HG02973 (cell line): ENCODE results near the gene B3GNT3.
A peak's percentile ranks its signal among the peaks of the same experiment; 100 is the strongest.

Experiments used
- ATAC-seq: cut with Tn5 transposase; IDR thresholded peaks from one replicate; pipeline ENCODE4 v1.9.1; 2021; ENCODE audit warnings: moderate library complexity; ENCODE audit not compliant: unreplicated experiment

Gene B3GNT3, protein sequence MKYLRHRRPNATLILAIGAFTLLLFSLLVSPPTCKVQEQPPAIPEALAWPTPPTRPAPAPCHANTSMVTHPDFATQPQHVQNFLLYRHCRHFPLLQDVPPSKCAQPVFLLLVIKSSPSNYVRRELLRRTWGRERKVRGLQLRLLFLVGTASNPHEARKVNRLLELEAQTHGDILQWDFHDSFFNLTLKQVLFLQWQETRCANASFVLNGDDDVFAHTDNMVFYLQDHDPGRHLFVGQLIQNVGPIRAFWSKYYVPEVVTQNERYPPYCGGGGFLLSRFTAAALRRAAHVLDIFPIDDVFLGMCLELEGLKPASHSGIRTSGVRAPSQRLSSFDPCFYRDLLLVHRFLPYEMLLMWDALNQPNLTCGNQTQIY

DNA sequence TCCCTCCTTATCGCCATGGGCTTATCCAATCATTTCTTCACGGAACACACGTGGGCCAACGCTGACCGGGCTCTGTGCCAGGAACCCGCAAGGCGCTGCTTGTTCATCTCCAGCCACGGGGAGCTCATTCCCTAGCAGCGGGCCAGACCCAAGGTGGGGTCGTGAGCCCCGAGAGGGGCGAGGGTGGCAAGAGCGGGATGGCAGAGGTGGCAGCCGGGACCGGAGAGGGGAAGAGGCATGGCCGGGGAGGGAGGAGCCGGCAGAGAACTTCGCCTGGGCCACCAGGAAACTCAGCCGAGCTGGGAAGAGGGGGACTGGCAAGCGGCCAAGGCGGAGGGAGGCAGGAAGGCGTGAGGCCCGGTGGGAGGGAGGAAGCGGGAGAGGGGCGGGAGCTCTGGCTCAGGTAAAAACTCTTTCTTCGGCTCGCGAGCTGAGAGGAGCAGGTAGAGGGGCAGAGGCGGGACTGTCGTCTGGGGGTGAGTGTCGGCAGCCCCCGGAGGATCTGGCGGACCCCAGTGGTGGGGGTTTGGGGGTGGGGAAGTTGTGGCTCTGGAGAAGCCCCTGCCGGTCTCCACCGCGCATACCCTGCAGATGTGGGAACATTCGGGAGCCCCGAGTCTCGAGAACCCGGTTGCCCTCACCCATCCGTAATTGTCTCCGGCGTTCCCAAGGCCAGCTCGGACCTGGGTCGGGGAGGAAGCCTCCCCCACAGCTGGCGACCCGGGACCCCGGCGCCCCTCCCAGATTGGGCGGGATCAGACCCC is at the start of gene B3GNT3:
Gene B3GNT3 (plus strand): TSS at position 408 of the 764 bp plus-strand sequence. CDS start 12,670 bp downstream, outside the sequence.
- no peak for ATAC-seq

DNA sequence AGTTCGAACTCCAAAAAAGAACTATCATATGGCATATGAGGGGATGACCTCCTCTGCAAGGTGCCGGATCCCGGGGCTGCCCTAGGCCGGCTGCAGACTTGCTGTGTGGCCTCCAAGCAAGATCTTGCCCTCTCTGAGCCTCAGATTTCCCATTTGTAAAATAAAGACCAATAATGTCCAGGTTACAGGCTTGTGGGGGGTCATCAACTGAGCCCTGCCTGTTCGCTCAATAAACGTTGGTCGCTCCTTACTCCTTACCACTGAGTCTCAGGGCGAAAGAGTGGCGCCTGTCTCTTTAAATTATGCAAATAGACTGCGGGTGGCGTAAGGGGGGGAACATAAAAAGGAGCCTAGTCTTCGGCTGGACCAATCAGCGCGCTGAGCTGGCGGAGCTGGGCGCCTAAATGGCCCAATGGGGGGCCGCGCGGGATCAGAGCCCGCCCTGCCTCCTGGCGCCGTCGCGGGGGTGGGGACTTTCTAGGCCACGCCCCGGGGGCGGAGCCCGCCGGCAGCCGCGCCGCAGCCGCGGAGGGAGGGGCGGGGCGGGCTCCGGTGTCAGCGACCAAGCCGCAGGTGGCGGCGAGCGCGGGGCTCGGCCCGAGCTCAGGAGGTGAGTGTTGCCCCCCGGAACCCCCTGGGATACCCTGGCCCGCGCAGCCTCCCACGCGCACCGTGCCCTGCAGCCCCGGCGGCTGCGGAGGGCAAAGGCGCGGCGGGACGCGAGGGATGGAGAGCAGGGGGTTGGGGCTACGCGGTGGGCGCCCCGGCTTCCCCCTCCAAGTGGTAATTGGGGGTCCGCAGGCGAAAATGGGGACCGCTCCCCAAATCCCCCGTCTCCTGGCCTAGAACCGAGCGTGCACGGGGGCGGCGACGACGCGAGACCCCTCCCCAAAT is 47.5 kb upstream of the B3GNT3 start:
- ATAC-seq: peak; percentile 52

DNA sequence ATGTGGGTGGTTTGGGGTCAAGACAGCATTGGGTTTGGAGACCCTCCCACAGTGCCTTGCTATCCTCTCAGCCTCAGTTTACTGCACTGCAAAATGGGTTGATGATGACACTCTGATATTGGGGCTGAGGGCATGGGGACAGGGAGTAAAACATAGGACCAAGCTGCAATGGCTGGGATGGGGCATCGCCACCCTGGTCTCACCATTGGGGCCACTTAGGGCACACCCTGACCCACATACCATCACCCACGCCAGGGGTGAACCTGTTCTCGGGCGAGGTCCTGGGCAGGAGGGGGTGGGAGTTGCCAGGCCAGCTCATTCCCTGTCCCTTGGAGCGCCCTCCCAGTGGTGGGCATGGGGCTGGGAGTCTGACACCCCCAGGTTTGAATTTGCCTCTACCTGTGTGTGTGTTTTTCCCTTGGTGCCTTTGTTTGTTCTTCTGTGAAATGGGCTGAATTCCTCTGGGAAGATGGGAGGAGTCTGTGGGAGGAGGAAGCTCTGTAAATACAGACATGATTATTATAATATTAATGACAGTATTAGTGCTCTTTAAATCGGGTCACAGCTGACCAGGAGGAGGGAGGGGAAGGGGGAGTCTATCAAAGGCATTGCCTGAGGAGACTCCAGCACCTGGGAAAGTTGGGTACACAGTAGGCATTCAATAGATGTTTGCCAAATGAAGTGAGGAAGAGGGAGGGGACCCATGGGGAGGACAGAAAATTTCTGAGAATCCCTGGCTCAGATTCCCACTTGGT is 45.9 kb upstream of the B3GNT3 start:
- ATAC-seq: no peak

DNA sequence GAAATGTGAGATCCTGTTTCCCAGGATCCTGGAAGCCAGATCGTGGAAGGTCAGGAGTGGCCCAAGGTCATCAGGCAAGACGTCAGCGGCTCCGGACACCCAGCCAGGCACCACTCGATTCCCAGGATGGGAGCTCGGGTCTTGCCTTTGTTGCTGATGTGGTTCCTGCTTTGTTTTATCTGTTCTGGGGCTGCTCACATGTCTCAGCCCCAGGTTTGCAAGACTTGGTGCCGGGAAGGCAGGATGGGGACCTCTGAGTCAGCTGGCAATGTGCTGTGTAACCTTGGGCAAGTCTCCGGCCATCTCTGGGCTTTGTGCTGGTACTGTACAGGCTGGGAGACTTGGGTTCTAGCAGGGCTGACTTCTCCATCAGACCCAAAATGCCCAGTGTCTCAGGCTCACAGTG is 45.0 kb upstream of the B3GNT3 start:
- no peak for ATAC-seq

DNA sequence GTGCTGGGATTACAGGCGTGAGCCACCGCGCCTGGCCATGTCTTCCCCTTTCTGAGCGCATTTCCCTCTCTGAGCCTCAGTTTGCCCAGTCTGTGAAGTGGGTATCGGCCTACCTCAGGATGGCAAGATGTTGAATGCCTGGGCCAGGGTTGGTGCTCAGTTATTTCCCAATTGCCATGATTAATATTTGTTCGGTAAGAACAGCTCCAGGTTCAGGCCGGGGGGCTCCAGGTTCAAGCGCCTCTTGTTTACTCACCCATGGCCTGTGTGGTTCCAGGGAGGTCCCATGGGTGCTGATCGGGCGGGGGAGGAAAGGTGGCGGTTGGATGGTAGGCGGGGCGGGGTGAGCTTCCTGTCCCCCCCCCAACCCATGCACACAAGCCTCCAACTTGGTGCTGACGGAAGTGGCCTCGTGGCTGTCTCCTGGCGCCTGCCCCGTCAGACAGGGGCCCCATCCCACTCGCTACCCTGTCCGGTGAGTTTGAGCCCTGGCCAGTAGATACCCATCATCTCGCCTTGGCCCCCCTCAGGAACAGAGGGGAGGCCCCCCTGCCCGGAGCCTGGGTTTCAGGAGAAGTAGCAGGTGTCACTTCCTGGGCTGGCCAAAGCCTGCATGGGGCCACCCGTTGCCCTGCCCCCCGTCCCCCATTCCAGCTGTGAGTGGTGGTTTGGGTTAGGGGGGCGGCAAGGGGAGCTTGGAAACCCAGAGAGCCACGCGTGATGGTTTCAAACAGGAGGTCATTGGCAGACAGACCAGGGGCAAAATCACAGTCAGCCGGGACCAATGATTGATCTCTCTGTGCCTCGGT is 43.6 kb upstream of the B3GNT3 start, which contains the start of gene FCHO1:
Gene FCHO1 (plus strand): TSS at position 375 of the 809 bp plus-strand sequence. CDS start 3,688 bp downstream, outside the sequence.
- ATAC-seq: peak; percentile 31

DNA sequence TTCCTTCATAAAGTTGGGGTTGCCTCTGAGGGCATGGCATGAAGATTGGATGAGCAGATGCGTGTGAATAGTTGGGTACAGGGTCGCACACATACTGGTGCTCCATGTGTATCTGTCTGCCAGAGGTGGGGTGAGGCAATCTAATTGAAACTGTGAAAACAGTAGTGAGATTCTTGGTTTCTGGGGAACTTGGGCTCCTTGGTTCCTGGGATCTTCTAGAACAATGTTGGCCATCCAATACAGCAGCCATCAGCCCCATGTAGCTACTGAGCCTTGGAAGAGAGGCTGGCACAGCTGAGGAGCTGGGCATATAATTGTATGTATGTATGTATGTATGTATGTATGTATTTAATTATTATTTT is 43.0 kb upstream of the B3GNT3 start:
- no peak for ATAC-seq

DNA sequence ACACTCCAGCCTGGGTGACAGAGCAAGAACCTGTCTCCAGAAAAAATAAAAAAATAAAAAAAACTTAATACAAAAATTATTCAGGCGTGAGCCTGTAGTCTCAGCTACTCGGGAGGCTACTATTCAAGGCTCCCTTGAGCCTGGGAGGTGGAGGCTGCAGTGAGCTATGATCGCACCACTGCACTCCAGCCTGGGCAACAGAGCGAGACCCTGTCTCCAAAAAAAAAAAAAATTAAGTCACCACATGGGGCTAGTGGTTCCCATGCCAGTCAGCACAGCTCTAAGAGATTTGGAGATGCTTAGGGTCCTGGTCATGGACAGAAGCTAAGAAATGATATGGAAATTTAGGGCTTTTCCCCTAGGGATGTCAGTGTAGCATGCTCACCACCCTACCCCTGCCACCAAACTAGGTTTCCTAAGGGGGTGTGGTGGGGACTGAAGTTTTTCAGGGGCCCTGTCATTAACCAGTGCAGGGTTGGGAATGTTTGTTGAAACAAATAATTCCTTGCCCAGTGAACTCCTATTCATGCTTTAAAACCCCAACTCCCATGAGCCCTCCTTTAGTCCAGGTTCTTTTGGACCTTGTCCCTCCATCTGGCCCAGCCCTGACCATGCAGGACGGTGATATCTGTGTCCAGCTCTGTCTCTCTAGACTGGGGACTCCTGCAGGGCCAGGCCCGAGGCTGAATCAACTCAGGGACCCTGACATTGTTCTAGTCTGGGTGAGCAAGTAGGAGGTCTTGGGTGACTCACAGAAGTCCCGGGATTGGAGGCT is 41.9 kb upstream of the B3GNT3 start:
- ATAC-seq: no peak

DNA sequence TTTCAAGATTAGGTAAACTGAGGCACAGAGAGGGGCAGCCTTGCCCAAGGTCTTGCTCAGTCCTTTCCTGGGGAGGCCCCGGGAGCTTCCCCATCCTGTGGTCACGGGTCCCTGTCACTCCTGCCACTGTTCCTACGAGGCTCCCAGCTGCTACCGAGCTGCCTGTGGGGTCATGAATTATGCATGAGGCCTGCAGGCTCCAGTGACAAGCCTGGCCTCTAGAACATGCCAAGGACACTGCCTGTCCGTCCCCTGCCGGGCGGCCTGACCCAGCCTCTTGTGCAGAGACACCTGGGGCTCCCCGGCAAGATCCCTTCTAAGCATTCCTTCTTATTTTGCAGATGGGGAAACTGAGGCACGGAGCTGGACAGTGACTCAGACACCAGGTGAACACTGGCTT is 41.0 kb upstream of the B3GNT3 start:
- no peak for ATAC-seq

DNA sequence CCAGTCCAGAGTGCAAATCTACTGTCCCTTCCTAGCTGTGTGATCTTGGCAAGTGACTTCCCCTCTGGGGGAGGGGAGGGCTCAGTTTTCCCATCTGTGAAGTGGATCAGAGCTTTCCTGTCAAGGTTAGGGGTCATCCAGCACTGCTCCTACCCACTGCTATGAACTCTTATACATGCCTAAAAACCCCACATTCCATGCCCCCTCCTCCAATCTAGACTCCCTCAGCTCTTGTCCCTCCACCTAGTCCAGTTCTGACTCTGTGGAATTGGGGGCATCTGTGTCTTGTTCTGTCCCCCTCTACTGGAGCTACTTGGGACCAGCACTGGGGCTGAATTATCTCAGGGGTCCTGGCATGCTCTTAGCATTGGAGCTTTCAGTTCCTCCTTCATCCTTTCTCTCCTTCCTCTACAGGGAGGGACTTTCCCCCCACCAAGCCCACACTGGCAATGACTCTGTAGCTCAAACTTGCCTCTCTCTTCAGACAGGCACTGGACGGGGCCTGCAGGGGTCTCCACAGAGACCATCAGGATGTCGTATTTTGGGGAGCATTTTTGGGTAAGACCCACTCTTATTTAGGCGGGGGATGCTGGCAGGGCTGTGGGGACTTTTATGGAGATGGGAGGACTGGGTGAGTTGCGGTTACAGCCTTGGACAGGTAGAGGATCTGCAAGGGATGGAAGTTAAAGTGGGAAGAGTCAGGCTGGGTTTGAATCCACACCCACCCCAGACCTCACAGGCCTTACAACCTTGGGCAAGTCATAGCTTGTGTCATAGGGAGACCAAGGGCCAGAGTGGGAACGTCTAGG is 40.1 kb upstream of the B3GNT3 start:
- ATAC-seq: peak; percentile 31

DNA sequence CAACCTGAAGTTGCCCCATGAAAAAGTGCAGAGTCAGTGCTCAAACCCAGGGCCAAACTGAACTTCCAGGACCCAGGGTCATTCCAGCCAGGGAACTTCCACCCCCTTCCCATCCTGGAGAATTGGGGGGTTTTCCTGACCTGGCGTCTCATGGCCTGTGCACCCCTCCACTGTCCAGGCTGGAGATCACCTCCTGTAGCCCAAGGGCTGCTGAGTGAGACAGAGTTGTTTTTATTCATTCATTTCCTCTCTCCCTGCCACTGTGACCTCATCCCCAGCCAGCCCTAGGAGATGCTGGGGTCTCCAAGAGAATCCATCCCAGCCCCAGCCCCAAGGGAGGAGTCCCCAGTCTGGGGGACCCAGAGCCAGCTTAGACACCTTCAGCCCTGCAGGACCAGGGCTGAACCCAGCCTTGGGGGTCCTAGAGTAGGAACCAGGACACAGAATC is 39.5 kb upstream of the B3GNT3 start:
- ATAC-seq: no peak

DNA sequence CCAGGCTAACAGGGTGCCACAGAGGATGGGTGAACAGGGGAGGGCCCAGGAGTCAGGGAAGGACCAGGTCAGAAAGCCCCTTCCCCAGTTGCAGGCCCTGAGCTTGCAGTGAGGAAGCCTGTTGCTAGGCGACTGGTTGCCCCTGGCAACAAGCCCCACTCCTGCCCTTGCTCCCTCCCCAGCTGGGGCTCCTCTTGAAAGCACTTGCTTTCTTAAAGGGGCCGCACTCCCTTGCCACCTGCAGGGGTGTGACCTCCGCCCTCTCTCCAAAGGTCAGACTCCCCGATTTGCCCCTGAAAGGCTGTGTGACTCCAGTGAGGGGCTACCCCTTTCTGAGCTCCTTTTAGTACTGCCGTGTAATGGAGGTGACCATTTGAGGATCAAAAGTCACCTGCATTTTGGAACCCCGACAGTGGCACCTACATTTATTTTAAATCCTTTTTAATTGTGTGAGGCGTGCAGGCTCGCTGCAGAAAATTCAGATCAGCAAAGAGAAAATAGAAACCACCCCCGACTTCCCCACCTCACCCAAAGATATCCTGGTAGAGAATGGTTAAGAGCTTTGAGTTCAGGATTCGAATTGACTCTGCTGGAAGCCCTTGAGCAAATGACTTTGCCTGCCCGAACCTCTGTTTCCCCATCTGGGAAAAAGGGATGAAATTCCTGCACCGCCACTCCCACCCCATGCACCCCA is 38.8 kb upstream of the B3GNT3 start:
- peak; percentile 27 for ATAC-seq

DNA sequence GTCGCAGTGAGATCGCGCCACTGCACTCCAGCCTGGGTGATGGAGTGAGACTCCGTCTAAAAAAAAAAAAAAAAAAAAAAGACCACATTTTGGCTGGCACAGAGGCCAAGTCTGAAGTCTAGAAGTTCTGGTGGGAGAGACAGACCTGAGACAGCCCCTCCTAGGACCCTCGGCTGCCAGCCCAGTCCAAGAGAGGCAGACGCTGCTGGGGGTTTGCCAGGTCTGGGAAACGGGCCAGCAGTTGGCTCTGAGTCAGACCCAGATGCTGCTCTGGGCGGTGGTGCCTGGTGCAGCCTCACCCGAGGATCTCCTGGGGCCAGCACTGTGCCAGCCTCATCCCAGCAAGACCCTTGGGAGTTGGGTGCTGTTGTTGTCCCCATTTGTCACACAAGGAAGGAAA is 37.8 kb upstream of the B3GNT3 start:
- ATAC-seq: no peak

DNA sequence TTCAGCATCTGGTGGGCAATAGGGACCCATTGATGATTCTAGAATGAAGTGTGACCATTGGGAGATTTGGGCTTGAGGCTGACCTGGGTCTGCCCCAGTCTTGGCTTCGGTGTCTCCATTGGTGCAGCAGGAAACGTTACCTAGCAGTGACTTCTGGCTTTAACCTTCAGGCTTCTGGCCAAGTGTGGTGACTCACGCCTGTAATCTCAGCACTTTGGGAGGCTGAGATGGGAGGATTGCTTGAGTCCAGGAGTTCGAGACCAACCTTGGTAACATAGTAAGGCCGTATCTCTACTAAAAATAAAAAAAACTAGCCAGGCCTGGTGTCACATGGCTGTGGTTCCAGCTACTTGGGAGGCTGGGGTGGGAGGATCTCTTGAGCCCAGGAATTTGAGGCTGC is 36.4 kb upstream of the B3GNT3 start:
- no peak for ATAC-seq

DNA sequence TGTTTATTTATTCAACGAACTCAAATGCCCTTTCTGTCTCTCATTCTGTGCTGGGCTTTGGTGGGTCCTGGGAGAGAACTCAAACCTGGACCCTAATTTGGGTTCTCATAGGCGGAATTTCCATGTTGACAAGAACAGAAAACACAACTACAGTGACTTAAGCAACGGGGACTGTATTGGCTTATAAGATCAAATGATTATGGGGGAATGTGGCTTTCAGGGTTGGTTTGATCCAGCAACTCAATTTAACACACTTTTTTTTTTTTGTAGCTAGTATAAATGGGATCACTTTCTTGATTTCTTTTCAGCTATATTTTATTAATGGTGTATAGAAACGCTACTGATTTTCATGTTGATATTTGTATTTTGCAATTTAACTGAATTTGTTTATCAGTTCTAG is 33.8 kb upstream of the B3GNT3 start:
- no peak for ATAC-seq

DNA sequence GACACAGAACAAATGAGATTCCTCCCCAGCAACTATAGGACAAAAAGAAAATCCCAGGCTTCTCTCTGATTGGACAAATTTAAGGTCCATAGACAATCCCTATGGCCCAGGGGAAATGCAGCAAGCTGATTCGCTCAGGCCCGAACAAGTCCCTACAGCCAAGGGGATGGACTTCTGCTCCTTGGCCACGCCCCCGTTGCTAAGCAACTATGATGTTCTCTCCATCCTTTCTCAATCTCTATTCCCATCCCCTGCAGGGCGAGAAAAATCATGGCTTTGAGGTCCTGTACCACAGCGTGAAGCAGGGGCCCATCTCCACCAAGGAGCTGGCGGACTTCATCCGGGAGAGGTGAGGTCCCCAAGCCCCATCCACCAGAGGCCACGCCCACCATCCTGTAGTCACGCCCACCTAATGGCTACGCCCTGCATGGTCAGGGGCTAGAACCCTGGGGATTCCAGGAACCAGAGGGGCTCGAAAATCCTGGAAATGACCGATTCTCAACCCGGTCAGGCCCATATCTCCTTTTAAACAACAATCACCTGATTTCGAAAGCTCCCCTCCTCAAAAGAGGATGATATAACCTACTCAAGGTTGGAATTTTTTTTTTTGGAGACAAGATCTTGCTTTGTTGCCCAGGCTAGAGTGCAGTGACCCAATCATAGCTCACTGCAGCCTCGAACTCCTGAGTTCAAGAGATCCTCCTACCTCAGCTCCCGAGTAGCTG is 32.3 kb upstream of the B3GNT3 start:
- ATAC-seq: no peak

DNA sequence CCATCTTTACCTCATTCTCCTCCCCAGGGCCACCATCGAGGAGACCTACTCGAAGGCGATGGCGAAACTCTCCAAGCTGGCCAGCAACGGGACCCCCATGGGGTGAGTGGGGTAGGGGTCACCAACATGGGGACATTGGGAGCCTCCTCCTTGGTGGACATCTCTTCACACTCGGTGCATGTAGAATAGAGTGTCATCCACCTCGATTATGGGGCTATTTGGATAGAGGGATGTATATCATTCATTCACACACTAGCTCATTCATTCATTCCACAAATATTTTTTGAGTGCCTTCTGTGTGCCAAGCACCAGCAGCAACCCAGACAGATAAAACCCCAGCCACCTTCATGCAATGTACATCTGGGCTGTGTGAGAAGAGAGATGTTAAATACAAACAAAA is 30.6 kb upstream of the B3GNT3 start:
- ATAC-seq: no peak
